Measurements from ENCODE around the gene CDK16. TPM values are rescaled to one million over a fixed set of nuclear protein-coding genes. Genes with fewer than 3 reads are reported as not detected.
A peak's percentile ranks its signal among the peaks of the same experiment; 100 is the strongest.

Gene CDK16
- total and polyA plus RNA-seq, 2 of the 13 experiments (the other 11 are each of a cell fraction or from before 2014, with no cell fraction given): 64.5 to 225 TPM

DNA sequence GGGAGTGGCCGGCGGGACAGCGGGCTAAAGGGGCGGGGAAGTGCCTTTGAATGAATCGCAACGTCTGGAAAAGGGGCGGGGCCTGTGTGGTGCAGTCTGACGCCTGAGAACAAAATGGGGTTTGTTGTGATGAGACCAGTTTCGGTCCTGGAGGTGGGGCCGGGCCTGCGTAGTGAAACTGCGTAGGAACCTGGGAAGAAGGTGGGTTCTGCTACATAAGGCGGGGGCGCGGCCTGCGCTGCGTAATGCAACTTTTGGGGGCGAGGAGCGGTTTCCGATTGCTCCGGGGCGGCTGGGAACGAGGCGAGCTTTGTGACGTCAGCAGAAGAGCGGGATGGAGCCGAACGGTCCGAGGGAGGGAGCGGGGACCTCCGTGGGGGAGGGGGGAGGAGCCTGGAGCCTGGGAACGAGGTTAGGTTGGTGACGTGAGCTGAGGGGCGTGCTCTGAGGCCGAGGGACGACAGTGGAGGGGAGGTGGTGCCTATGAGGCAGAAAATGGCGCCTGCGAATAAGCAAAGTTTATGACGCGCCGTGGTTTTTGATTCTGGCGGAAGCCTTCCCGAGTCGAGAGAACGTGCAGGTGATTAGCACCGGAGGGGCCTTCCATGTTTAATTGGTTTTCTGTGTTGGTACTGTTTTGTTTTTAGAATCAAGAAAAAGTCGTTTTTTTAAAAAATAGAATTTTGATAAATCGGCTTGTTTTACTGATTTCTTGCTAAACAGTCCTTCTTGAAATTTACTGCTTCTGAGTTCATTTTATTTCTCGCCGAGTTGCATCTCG lies 15.0 kb downstream of the CDK16 start (continued):
- TF ChIP-seq GPN1 (CRISPR knock-in tag; IDR thresholded peaks at IDR 0.05; ENCODE audit: borderline replicate concordance) (no peak), CREM (IDR thresholded peaks at IDR 0.05) (peak; percentile 81), CREM (CRISPR knock-in tag; IDR thresholded peaks at IDR 0.05) (no peak), POLR2A (IDR thresholded peaks at IDR 0.05; ENCODE audit: insufficient read depth in 1 of 2, low read depth in 2 of 2, low read length in 2 of 2) (peak; percentile 34 to 37; a peak in 1 of 4 replicates), MEIS2 (CRISPR knock-in tag; IDR thresholded peaks at IDR 0.05) (0 out of 2 replicates have a peak, but pooled peaks have one; percentile 8), KDM5A (IDR thresholded peaks at IDR 0.05; ENCODE audit: borderline replicate concordance, low read length) (0 out of 2 replicates have a peak, but pooled peaks have one; percentile 23), KMT2A (CRISPR knock-in tag; IDR thresholded peaks at IDR 0.05) (peak; percentile 27; the same call in 1 of the 2 replicates)
- TF ChIP-seq, protein P1, sequence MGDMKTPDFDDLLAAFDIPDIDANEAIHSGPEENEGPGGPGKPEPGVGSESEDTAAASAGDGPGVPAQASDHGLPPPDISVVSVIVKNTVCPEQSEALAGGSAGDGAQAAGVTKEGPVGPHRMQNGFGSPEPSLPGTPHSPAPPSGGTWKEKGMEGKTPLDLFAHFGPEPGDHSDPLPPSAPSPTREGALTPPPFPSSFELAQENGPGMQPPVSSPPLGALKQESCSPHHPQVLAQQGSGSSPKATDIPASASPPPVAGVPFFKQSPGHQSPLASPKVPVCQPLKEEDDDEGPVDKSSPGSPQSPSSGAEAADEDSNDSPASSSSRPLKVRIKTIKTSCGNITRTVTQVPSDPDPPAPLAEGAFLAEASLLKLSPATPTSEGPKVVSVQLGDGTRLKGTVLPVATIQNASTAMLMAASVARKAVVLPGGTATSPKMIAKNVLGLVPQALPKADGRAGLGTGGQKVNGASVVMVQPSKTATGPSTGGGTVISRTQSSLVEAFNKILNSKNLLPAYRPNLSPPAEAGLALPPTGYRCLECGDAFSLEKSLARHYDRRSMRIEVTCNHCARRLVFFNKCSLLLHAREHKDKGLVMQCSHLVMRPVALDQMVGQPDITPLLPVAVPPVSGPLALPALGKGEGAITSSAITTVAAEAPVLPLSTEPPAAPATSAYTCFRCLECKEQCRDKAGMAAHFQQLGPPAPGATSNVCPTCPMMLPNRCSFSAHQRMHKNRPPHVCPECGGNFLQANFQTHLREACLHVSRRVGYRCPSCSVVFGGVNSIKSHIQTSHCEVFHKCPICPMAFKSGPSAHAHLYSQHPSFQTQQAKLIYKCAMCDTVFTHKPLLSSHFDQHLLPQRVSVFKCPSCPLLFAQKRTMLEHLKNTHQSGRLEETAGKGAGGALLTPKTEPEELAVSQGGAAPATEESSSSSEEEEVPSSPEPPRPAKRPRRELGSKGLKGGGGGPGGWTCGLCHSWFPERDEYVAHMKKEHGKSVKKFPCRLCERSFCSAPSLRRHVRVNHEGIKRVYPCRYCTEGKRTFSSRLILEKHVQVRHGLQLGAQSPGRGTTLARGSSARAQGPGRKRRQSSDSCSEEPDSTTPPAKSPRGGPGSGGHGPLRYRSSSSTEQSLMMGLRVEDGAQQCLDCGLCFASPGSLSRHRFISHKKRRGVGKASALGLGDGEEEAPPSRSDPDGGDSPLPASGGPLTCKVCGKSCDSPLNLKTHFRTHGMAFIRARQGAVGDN (CRISPR knock-in tag; IDR thresholded peaks at IDR 0.05): peak; percentile 1; the same call in 1 of the 2 replicates
- TF ChIP-seq, protein P2, sequence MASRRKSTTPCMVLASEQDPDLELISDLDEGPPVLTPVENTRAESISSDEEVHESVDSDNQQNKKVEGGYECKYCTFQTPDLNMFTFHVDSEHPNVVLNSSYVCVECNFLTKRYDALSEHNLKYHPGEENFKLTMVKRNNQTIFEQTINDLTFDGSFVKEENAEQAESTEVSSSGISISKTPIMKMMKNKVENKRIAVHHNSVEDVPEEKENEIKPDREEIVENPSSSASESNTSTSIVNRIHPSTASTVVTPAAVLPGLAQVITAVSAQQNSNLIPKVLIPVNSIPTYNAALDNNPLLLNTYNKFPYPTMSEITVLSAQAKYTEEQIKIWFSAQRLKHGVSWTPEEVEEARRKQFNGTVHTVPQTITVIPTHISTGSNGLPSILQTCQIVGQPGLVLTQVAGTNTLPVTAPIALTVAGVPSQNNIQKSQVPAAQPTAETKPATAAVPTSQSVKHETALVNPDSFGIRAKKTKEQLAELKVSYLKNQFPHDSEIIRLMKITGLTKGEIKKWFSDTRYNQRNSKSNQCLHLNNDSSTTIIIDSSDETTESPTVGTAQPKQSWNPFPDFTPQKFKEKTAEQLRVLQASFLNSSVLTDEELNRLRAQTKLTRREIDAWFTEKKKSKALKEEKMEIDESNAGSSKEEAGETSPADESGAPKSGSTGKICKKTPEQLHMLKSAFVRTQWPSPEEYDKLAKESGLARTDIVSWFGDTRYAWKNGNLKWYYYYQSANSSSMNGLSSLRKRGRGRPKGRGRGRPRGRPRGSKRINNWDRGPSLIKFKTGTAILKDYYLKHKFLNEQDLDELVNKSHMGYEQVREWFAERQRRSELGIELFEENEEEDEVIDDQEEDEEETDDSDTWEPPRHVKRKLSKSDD (CRISPR knock-in tag; IDR thresholded peaks at IDR 0.05; ENCODE audit: low read depth): peak; percentile 95

Measured in HepG2 (cell line).